PC-9 (cell line): Measurements from ENCODE around the gene RALGAPA2. TPM values are rescaled to one million over a fixed set of nuclear protein-coding genes. Genes with fewer than 3 reads are reported as not detected.

Source experiments
- BruUV-seq: library from RNA; stranded (reverse); fragments of 400-500 nt; replicated peaks from 2 replicates; lab custom pipeline; 2021; lab: Mats Ljungman, UMichigan
- CTCF ChIA-PET: fragments of 300-600 bp; sonication (Branson Sonifier 250); formaldehyde crosslinking; loops from one replicate; lab custom pipeline; 2022; ENCODE audit warnings: antibody characterized with exemption; lab: Charles Lee
- POLR2A ChIA-PET: fragments of 300-600 bp; sonication (Branson Sonifier 250); formaldehyde crosslinking; loops from one replicate; lab custom pipeline; 2022; ENCODE audit warnings: antibody characterized with exemption; ENCODE audit not compliant: unreplicated experiment; lab: Charles Lee
- DNase-seq, 2 experiments: peaks; one replicate each; pipeline versions ENCODE4 v3.0.0 to v3.0.0-alpha.2; 2015 to 2022; ENCODE audit warnings: mixed read lengths in 1 of 2
- H2AFZ ChIP-seq: fragments of 200-600 bp; sonication (generic); 2 replicates; pipeline ENCODE4 v1.8.1; 2017; ENCODE audit warnings: antibody characterized with exemption
- H3F3A ChIP-seq: fragments of 200-600 bp; sonication (generic); 2 replicates; pipeline ENCODE4 v1.8.1; 2017; ENCODE audit warnings: antibody characterized with exemption, mild to moderate bottlenecking, low read depth; ENCODE audit not compliant: insufficient read depth
- H3K27ac ChIP-seq: fragments of 200-600 bp; sonication (generic); 2 replicates; pipeline ENCODE4 v1.6.1; 2016; ENCODE audit warnings: mixed run types
- H3K27me3 ChIP-seq: fragments of 200-600 bp; sonication (generic); 2 replicates; pipeline ENCODE4 v1.6.1; 2016; ENCODE audit warnings: low read depth, mixed run types; ENCODE audit not compliant: insufficient read depth
- H3K36me3 ChIP-seq: fragments of 200-600 bp; sonication (generic); 2 replicates; pipeline ENCODE4 v1.6.1; 2016; ENCODE audit warnings: low read depth, mixed run types
- H3K4me1 ChIP-seq: fragments of 200-600 bp; sonication (generic); replicated peaks from 2 replicates; pipeline ENCODE4 v1.6.1; 2016; ENCODE audit warnings: mixed run types; ENCODE audit not compliant: insufficient read depth
- H3K4me2 ChIP-seq: fragments of 200-600 bp; sonication (generic); 2 replicates; pipeline ENCODE4 v1.6.1; 2017; ENCODE audit warnings: mixed run types
- H3K4me3 ChIP-seq: fragments of 200-600 bp; sonication (generic); 2 replicates; pipeline ENCODE4 v1.6.1; 2016; ENCODE audit warnings: mixed run types
- H3K79me2 ChIP-seq: fragments of 200-600 bp; sonication (generic); 2 replicates; pipeline ENCODE4 v1.6.1; 2017; ENCODE audit warnings: low read depth, mixed run types
- H3K9me2 ChIP-seq: fragments of 200-600 bp; sonication (generic); 2 replicates; pipeline ENCODE4 v1.8.1; 2017; ENCODE audit warnings: mild to moderate bottlenecking; ENCODE audit not compliant: insufficient read depth
- H3K9me3 ChIP-seq: fragments of 200-600 bp; sonication (generic); 2 replicates; pipeline ENCODE4 v1.8.1; 2016; ENCODE audit warnings: low read depth; ENCODE audit not compliant: insufficient read depth
- H4K20me1 ChIP-seq: fragments of 200-600 bp; sonication (generic); 2 replicates; pipeline ENCODE4 v1.8.1; 2017; ENCODE audit not compliant: insufficient read depth
- CTCF ChIP-seq: fragments of 200-600 bp; sonication (generic); conservative IDR thresholded peaks from 2 replicates; pipeline ENCODE4 v1.6.1; 2017; ENCODE audit warnings: mixed run types, antibody characterized with exemption, mild to moderate bottlenecking, moderate library complexity
- EZH2 ChIP-seq: fragments of 200-600 bp; sonication (generic); IDR thresholded peaks from 2 replicates; pipeline ENCODE4 v1.8.0; 2017; ENCODE audit warnings: antibody characterized with exemption, low read depth
- intact Hi-C: fragments of 100-400 bp; cut with micrococcal nuclease; formaldehyde crosslinking; loops from one replicate; pipeline ENCODE4 v1.10.0; 2022; ENCODE audit not compliant: unreplicated experiment
- total RNA-seq: library from RNA; stranded (reverse); gene quantifications from 2 replicates; pipeline ENCODE4 v1.2.3, GENCODE V29; 2021

Gene RALGAPA2
- total RNA-seq, 1 experiment from 2014 or later = 28.7 TPM

GRCh38 chr20:20500312-20500711 is 212.1 kb downstream of the RALGAPA2 start:
- BruUV-seq = no TSS peak
- no peaks in the 10 kb centered on the region for H3K4me1 ChIP-seq

GRCh38 chr20:20499439-20499838 is 213.0 kb downstream of the RALGAPA2 start:
- no peak overlapping the region for H3K27ac ChIP-seq
- no peaks in the 10 kb centered on the region for H3K27me3 ChIP-seq
- no peak overlapping the region for H3K4me2 ChIP-seq
- TF ChIP-seq CTCF (no peak), EZH2 (no peak)
- no peaks in the 10 kb centered on the region for H4K20me1 ChIP-seq
- no peak overlapping the region for H3K4me3 ChIP-seq
- ChIA-PET POLR2A (no interaction called here), CTCF (no interaction called here)
- no peak overlapping the region for H2AFZ ChIP-seq
- H3K79me2 ChIP-seq = no peaks in the 10 kb centered on the region
- H3K36me3 ChIP-seq = no peaks in the 10 kb centered on the region
- no peaks in the 10 kb centered on the region for H3K9me3 ChIP-seq
- no peaks in the 10 kb centered on the region for H3F3A ChIP-seq
- BruUV-seq = no TSS peak
- no peaks in the 10 kb centered on the region for H3K9me2 ChIP-seq
- intact Hi-C loops = no loop called here
- no peaks in the 10 kb centered on the region for H3K4me1 ChIP-seq
- no peak for DNase-seq

More at GRCh38 chr20:20500312-20500711, 212.1 kb downstream of the RALGAPA2 start:
- Histone ChIP-seq H2AFZ (no peak overlapping the region), H4K20me1 (no peaks in the 10 kb centered on the region), H3K9me2 (no peaks in the 10 kb centered on the region), H3K27ac (no peak overlapping the region), H3K4me3 (no peak overlapping the region), H3K36me3 (no peaks in the 10 kb centered on the region), H3F3A (no peaks in the 10 kb centered on the region), H3K27me3 (no peaks in the 10 kb centered on the region), H3K79me2 (no peaks in the 10 kb centered on the region), H3K4me2 (no peak overlapping the region), H3K9me3 (no peaks in the 10 kb centered on the region)
- no peak for TF ChIP-seq EZH2
- TF ChIP-seq CTCF = no peak
- POLR2A ChIA-PET = no interaction called here
- no peak for DNase-seq
- CTCF ChIA-PET = no interaction called here
- intact Hi-C loops = no loop called here

- ChIA-PET POLR2A (interaction anchor here (0.7 kb wide), 1 partner anchor 521 kb away, joined by 7 read pairs; no protein-coding TSS in a partner anchor), CTCF (no interaction called here)
- no peaks in the 10 kb centered on the region for H3K9me3 ChIP-seq
- BruUV-seq = no TSS peak
- H3K79me2 ChIP-seq = no peaks in the 10 kb centered on the region
- H3K4me3 ChIP-seq = no peak overlapping the region
- no peaks in the 10 kb centered on the region for H3K36me3 ChIP-seq
- no peaks in the 10 kb centered on the region for H4K20me1 ChIP-seq
- H2AFZ ChIP-seq = no peak overlapping the region
- H3K4me1 ChIP-seq = no peaks in the 10 kb centered on the region
- no peaks in the 10 kb centered on the region for H3K9me2 ChIP-seq
- H3F3A ChIP-seq = no peaks in the 10 kb centered on the region
- H3K27ac ChIP-seq = no peak overlapping the region
- intact Hi-C loops = no loop called here
- no peak for TF ChIP-seq CTCF
- TF ChIP-seq EZH2 = no peak
- DNase-seq = no peak
- H3K4me2 ChIP-seq = no peak overlapping the region
- no peaks in the 10 kb centered on the region for H3K27me3 ChIP-seq
Observed at GRCh38 chr20:20498076-20498861, 214.2 kb downstream of the RALGAPA2 start.
